ENCODE measurements around the gene TVP23A.
"Not testable (repeated sequence)": the region's sequence is repeated elsewhere in the genome, so short reads cannot be mapped to it uniquely, and the experiment has no call there.

Gene TVP23A

GRCh38 chr16:10799736-10800135, 18.9 kb downstream of the TVP23A start:
- Histone ChIP-seq H3K4me3 (ENCODE audit: low read depth, low read length) (no peak overlapping the region), H3K9ac (no peak overlapping the region), H3K4me2 (ENCODE audit: low read length) (no peak overlapping the region), H3K79me2 (no peaks in the 10 kb centered on the region), H2AFZ (no peak overlapping the region), H3K4me1 (no peaks in the 10 kb centered on the region), H3K9me3 (ENCODE audit: control insufficient read depth, low read length) (no peaks in the 10 kb centered on the region), H3K27me3 (ENCODE audit: control insufficient read depth, insufficient read depth, low read length) (no peaks in the 10 kb centered on the region), H3K36me3 (ENCODE audit: control insufficient read depth, insufficient read depth, low read length) (no peaks in the 10 kb centered on the region), H3K27ac (no peak overlapping the region)
- TF ChIP-seq, protein P1, sequence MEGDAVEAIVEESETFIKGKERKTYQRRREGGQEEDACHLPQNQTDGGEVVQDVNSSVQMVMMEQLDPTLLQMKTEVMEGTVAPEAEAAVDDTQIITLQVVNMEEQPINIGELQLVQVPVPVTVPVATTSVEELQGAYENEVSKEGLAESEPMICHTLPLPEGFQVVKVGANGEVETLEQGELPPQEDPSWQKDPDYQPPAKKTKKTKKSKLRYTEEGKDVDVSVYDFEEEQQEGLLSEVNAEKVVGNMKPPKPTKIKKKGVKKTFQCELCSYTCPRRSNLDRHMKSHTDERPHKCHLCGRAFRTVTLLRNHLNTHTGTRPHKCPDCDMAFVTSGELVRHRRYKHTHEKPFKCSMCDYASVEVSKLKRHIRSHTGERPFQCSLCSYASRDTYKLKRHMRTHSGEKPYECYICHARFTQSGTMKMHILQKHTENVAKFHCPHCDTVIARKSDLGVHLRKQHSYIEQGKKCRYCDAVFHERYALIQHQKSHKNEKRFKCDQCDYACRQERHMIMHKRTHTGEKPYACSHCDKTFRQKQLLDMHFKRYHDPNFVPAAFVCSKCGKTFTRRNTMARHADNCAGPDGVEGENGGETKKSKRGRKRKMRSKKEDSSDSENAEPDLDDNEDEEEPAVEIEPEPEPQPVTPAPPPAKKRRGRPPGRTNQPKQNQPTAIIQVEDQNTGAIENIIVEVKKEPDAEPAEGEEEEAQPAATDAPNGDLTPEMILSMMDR (IDR thresholded peaks at IDR 0.05): no peak

DNA sequence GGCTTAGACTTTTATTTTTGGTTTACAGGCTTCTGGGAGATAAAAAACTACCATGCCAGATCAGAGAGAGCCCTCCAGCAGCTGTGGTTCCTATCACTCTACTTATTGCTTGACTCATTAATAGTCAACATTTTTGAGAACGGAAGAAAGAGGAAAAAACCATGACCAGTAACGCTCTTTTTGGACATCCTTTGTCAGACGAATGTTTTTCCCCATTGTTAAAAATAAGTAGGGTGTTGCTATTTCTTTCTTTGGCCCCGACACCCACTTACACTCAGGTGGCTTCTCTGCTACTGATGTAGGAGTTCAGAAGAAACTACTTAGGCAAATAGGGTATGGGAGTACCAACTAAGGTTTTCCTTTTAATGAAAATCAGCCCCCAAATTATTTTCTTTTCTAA, 27.5 kb downstream of the TVP23A start:
- H3K36me3 ChIP-seq (ENCODE audit: control insufficient read depth, insufficient read depth, low read length): no peaks in the 10 kb centered on the region
- H3K9ac ChIP-seq: no peak overlapping the region
- H3K9me3 ChIP-seq (ENCODE audit: control insufficient read depth, low read length): no peaks in the 10 kb centered on the region
- H2AFZ ChIP-seq: no peak overlapping the region
- no peaks in the 10 kb centered on the region for H3K27me3 ChIP-seq (ENCODE audit: control insufficient read depth, insufficient read depth, low read length)
- TF ChIP-seq, protein P1 (IDR thresholded peaks at IDR 0.05): no peak
- no peak overlapping the region for H3K4me2 ChIP-seq (ENCODE audit: low read length)
- H3K4me3 ChIP-seq (ENCODE audit: low read depth, low read length): no peak overlapping the region
- no peaks in the 10 kb centered on the region for H3K4me1 ChIP-seq
- no peak overlapping the region for H3K27ac ChIP-seq
- H3K79me2 ChIP-seq: no peaks in the 10 kb centered on the region

DNA sequence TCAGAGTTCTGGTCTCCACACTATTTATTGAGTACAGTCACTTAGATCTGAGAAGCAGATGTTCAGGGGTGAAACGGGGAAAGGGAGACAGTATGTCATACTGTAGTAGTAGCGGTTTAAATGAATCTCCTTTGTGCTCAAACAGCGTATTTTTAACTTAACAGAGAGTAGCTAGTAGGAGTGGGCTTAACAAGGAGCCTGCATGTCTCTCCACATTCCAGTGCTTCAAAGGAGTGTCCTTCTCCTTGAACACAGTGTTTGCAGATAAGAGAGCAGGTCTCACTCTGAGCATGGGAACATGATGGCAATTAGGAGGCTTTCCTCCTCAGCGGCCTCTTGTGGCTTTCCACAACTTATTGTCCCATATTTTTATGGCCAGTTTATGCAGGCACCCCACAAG, 30.0 kb downstream of the TVP23A start:
- not testable (repeated sequence) for H2AFZ ChIP-seq; H3K4me3 ChIP-seq (ENCODE audit: low read depth, low read length); H3K36me3 ChIP-seq (ENCODE audit: control insufficient read depth, insufficient read depth, low read length); H3K27ac ChIP-seq; H3K9me3 ChIP-seq (ENCODE audit: control insufficient read depth, low read length); H3K79me2 ChIP-seq; H3K4me2 ChIP-seq (ENCODE audit: low read length); H3K9ac ChIP-seq; H3K27me3 ChIP-seq (ENCODE audit: control insufficient read depth, insufficient read depth, low read length); H3K4me1 ChIP-seq

DNA sequence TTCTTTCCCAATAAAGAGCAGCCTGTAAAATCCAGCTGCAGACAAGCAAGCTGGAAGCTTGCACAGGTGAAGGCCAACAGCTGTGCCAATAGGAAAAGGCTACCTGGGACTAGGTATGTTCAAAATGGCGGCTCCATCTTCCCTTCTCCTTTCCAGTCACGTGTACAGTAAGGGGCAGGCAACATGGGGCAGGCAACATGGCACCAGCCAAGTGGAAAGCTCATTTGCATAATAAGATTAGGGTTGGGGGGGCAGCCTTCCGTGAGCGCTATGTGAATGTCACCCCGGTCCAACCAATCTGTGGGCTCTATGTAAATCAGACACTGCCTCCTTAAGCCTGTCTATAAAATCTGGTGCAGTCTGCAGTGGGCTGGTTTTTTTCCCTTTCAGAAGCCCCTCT, 31.3 kb downstream of the TVP23A start:
- Histone ChIP-seq H3K4me3 (ENCODE audit: low read depth, low read length) (no peak overlapping the region), H3K27me3 (ENCODE audit: control insufficient read depth, insufficient read depth, low read length) (no peaks in the 10 kb centered on the region), H3K27ac (no peak overlapping the region), H3K4me1 (no peaks in the 10 kb centered on the region), H2AFZ (no peak overlapping the region), H3K9me3 (ENCODE audit: control insufficient read depth, low read length) (no peaks in the 10 kb centered on the region), H3K79me2 (no peaks in the 10 kb centered on the region), H3K9ac (no peak overlapping the region), H3K4me2 (ENCODE audit: low read length) (no peak overlapping the region), H3K36me3 (ENCODE audit: control insufficient read depth, insufficient read depth, low read length) (no peaks in the 10 kb centered on the region)
- TF ChIP-seq, protein P1 (IDR thresholded peaks at IDR 0.05): no peak

- no peak overlapping the region for H2AFZ ChIP-seq
- no peak overlapping the region for H3K4me2 ChIP-seq (ENCODE audit: low read length)
- H3K27me3 ChIP-seq (ENCODE audit: control insufficient read depth, insufficient read depth, low read length): no peaks in the 10 kb centered on the region
- no peak overlapping the region for H3K27ac ChIP-seq
- no peak overlapping the region for H3K9ac ChIP-seq
- H3K9me3 ChIP-seq (ENCODE audit: control insufficient read depth, low read length): no peaks in the 10 kb centered on the region
- H3K4me3 ChIP-seq (ENCODE audit: low read depth, low read length): no peak overlapping the region
- no peaks in the 10 kb centered on the region for H3K36me3 ChIP-seq (ENCODE audit: control insufficient read depth, insufficient read depth, low read length)
- H3K79me2 ChIP-seq: no peaks in the 10 kb centered on the region
- no peaks in the 10 kb centered on the region for H3K4me1 ChIP-seq
- TF ChIP-seq, protein P1 (IDR thresholded peaks at IDR 0.05): no peak
Measured at GRCh38 chr16:10782628-10783027, 36.0 kb downstream of the TVP23A start.
